ENCODE measurements around the gene GAS6. TPM values are rescaled to one million over a fixed set of nuclear protein-coding genes. Genes with fewer than 3 reads are reported as not detected.
A peak's percentile ranks its signal among the peaks of the same experiment; 100 is the strongest.

Gene GAS6
- total and polyA plus RNA-seq, 2 donors (not counting 3 experiments of a cell fraction or from before 2014, with no cell fraction given), result 69.2 to 109 TPM

DNA sequence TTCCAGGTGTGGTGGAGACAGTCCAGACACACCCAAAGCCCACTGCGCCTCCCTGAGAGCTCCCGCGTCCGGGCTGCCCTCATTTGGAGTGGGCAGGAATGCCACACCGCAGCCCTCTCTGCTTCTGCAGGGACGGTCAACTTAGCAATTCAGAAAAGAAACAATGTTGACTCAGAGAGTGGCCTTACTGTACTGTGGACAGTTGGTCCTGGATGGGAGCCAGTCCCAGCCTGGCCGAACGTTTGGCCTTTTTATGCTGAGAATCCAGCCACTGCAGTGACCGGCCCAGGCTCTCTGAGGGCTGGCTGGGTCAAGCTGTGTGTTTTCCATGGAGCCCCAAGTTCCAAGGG, 7.2 kb downstream of the GAS6 start:
- no peak overlapping the region for H3K4me2 ChIP-seq (ENCODE audit: insufficient read depth, low read length)
- intact Hi-C loops (cut with micrococcal nuclease) (no loop called here), dilution Hi-C loops (cut with MboI; ENCODE audit: extremely low pct_ligation_motif_present, low sequenced_read_pairs) (no loop called here)
- ChIA-PET POLR2A (no interaction called here), CTCF (interaction anchor here (1.3 to 1.4 kb wide), 2 partner anchors 17 to 23 kb away, joined by 4 read pairs; no protein-coding TSS in a partner anchor)
- H3K9ac ChIP-seq (replicated peaks; ENCODE audit: extremely low read depth, insufficient read depth, low read length), result no peak overlapping the region
- no peaks in the 10 kb centered on the region for H3K36me3 ChIP-seq (ENCODE audit: control insufficient read depth in 2 of 2, extremely low read depth in 1 of 2, insufficient read depth in 2 of 2, low read length in 2 of 2)
- H3K4me1 ChIP-seq (ENCODE audit: control insufficient read depth, extremely low read depth, insufficient read depth, low read length), result no peaks in the 10 kb centered on the region
- H3K4me3 ChIP-seq (replicated peaks in 1 of 3; ENCODE audit: insufficient read depth in 1 of 3, low read depth in 1 of 3, low read length in 3 of 3), result no peak overlapping the region
- DNase-seq (ENCODE audit: low read depth, low spot score), result peak; percentile 62
- TF ChIP-seq POLR2A (IDR thresholded peaks at IDR 0.05; ENCODE audit: low read depth, low read length) (no peak), EZH2 (IDR thresholded peaks at IDR 0.05; ENCODE audit: borderline replicate concordance, low read depth, low read length, severe bottlenecking) (no peak), GATA2 (IDR thresholded peaks at IDR 0.05; ENCODE audit: insufficient read depth, insufficient read length, low read depth, low read length) (no peak), JUN (IDR thresholded peaks at IDR 0.05; ENCODE audit: borderline replicate concordance, insufficient read depth, insufficient read length, low read depth) (no peak), MYC (IDR thresholded peaks at IDR 0.05; ENCODE audit: low read depth, low read length) (no peak)
- TF ChIP-seq, protein P1, sequence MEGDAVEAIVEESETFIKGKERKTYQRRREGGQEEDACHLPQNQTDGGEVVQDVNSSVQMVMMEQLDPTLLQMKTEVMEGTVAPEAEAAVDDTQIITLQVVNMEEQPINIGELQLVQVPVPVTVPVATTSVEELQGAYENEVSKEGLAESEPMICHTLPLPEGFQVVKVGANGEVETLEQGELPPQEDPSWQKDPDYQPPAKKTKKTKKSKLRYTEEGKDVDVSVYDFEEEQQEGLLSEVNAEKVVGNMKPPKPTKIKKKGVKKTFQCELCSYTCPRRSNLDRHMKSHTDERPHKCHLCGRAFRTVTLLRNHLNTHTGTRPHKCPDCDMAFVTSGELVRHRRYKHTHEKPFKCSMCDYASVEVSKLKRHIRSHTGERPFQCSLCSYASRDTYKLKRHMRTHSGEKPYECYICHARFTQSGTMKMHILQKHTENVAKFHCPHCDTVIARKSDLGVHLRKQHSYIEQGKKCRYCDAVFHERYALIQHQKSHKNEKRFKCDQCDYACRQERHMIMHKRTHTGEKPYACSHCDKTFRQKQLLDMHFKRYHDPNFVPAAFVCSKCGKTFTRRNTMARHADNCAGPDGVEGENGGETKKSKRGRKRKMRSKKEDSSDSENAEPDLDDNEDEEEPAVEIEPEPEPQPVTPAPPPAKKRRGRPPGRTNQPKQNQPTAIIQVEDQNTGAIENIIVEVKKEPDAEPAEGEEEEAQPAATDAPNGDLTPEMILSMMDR (IDR thresholded peaks at IDR 0.05; ENCODE audit: extremely low read depth in 1 of 2, insufficient read depth in 1 of 2, low read depth in 1 of 2, low read length in 2 of 2), result no peak
- TF ChIP-seq, protein P2, sequence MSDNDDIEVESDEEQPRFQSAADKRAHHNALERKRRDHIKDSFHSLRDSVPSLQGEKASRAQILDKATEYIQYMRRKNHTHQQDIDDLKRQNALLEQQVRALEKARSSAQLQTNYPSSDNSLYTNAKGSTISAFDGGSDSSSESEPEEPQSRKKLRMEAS (IDR thresholded peaks at IDR 0.05; ENCODE audit: insufficient read depth, insufficient read length), result no peak
- peak; percentile 82 for FAIRE-seq
- no peak overlapping the region for H2AFZ ChIP-seq (ENCODE audit: low read depth, low read length)
- no peaks in the 10 kb centered on the region for H3K79me2 ChIP-seq (ENCODE audit: control insufficient read depth, insufficient read depth, low read length)
- no peaks in the 10 kb centered on the region for H3K27me3 ChIP-seq (ENCODE audit: control insufficient read depth in 2 of 2, insufficient read depth in 2 of 2, low read length in 2 of 2)
- no peaks in the 10 kb centered on the region for H3K9me1 ChIP-seq (replicated peaks; ENCODE audit: control insufficient read depth, extremely low read depth, insufficient read depth, low read length)
- no peak overlapping the region for H3K27ac ChIP-seq (ENCODE audit: insufficient read depth, low read depth, low read length)
- H4K20me1 ChIP-seq (replicated peaks; ENCODE audit: control insufficient read depth, extremely low read depth, insufficient read depth, low read length), result no peaks in the 10 kb centered on the region
- BruUV-seq (replicated peaks), result no TSS peak
- no peaks in the 10 kb centered on the region for H3K9me3 ChIP-seq (replicated peaks; ENCODE audit: control insufficient read depth, insufficient read depth, low read length)

Measured in endothelial cell of umbilical vein (primary cell).